MCF 10A (cell line): ENCODE results near the gene RALB. TPM values are rescaled to one million over a fixed set of nuclear protein-coding genes. Genes with fewer than 3 reads are reported as not detected.

Experiments used
- BruUV-seq: library from RNA; stranded (reverse); fragments of 400-500 nt; replicated peaks from 2 replicates; lab custom pipeline; 2021; lab: Mats Ljungman, UMichigan
- CTCF ChIA-PET: fragments of 300-600 bp; sonication (Branson Sonifier 250); formaldehyde crosslinking; extraction: SDS; loops from one replicate; lab custom pipeline; 2021; ENCODE audit warnings: antibody characterized with exemption, inconsistent platforms; lab: Yijun Ruan, JAX
- POLR2A ChIA-PET: fragments of 300-600, 350-650 bp; sonication (Branson Sonifier 250); formaldehyde crosslinking; extraction: SDS; loops from one replicate; lab custom pipeline; 2020; ENCODE audit warnings: antibody characterized with exemption, inconsistent platforms; lab: Yijun Ruan, JAX
- DNase-seq: peaks from one replicate; pipeline ENCODE4 v3.0.0-alpha.2; 2018; ENCODE audit not compliant: unreplicated experiment
- H3K27ac Mint-ChIP-seq: one replicate; pipeline ENCODE4 v1.8.0; 2022; ENCODE audit warnings: mild to moderate bottlenecking, low read depth, mixed read lengths; ENCODE audit not compliant: unreplicated experiment
- H3K27me3 Mint-ChIP-seq: one replicate; pipeline ENCODE4 v1.8.0; 2022; ENCODE audit warnings: mixed read lengths; ENCODE audit not compliant: insufficient read depth, unreplicated experiment
- H3K36me3 Mint-ChIP-seq: one replicate; pipeline ENCODE4 v1.8.0; 2022; ENCODE audit warnings: mild to moderate bottlenecking, moderate library complexity, mixed read lengths; ENCODE audit not compliant: insufficient read depth, unreplicated experiment
- H3K4me1 Mint-ChIP-seq: one replicate; pipeline ENCODE4 v1.8.0; 2022; ENCODE audit warnings: mixed read lengths; ENCODE audit not compliant: insufficient read depth, unreplicated experiment
- H3K4me3 Mint-ChIP-seq: one replicate; pipeline ENCODE4 v1.8.0; 2022; ENCODE audit warnings: mild to moderate bottlenecking, moderate library complexity, mixed read lengths; ENCODE audit not compliant: unreplicated experiment
- H3K9me3 Mint-ChIP-seq: one replicate; pipeline ENCODE4 v1.8.0; 2022; ENCODE audit warnings: mixed read lengths; ENCODE audit not compliant: unreplicated experiment
- intact Hi-C: fragments of 100-400 bp; cut with micrococcal nuclease; formaldehyde crosslinking; loops from 2 replicates; pipeline ENCODE4 v1.14.1; 2022
- total RNA-seq: library from RNA; stranded (reverse); gene quantifications from 2 replicates; pipeline ENCODE4 v1.2.3, GENCODE V29; 2022
- TF ChIP-seq, protein P1 (sequence below): fragments of 200-600 bp; IDR thresholded peaks from one replicate; pipeline ENCODE4 v1.8.0; 2022; ENCODE audit warnings: antibody characterized with exemption, mild to moderate bottlenecking; ENCODE audit not compliant: unreplicated experiment

The RALB gene
- total RNA-seq, 1 experiment from 2014 or later, result 37.4 TPM

DNA sequence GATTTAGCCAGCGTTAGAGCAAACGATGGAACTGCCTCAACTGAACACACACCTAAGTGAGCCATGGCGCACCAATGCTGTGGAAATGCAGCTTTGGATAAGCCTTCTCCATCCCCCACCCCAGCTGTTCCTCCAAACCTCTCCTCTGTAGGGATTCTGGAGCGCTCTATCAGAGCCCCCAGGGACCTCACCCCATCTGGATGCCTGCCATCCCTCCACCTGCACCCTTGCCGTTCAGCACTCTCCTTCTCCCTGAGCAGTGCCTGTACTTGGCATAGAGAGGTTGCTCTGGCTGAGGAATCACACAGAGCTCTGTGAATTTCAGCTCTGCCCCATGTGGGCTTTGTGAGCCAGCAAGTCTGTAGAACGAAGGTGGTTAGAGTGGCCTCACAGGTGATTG is 50.5 kb downstream of the RALB start:
- ChIA-PET CTCF (interaction anchor here (0.7 to 2.8 kb wide), 3 partner anchors 10 to 662 kb away, joined by 3 to 12 read pairs (median 11); no protein-coding TSS in a partner anchor), POLR2A (no interaction called here)
- no peaks in the 10 kb centered on the region for H3K9me3 Mint-ChIP-seq
- H3K27ac Mint-ChIP-seq, result no peak overlapping the region
- peaks cover 29% of the 10 kb centered on the region for H3K36me3 Mint-ChIP-seq
- TF ChIP-seq, protein P1, sequence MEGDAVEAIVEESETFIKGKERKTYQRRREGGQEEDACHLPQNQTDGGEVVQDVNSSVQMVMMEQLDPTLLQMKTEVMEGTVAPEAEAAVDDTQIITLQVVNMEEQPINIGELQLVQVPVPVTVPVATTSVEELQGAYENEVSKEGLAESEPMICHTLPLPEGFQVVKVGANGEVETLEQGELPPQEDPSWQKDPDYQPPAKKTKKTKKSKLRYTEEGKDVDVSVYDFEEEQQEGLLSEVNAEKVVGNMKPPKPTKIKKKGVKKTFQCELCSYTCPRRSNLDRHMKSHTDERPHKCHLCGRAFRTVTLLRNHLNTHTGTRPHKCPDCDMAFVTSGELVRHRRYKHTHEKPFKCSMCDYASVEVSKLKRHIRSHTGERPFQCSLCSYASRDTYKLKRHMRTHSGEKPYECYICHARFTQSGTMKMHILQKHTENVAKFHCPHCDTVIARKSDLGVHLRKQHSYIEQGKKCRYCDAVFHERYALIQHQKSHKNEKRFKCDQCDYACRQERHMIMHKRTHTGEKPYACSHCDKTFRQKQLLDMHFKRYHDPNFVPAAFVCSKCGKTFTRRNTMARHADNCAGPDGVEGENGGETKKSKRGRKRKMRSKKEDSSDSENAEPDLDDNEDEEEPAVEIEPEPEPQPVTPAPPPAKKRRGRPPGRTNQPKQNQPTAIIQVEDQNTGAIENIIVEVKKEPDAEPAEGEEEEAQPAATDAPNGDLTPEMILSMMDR, result no peak
- BruUV-seq, result no TSS peak
- H3K4me1 Mint-ChIP-seq, result no peaks in the 10 kb centered on the region
- intact Hi-C loops, result no loop called here
- H3K4me3 Mint-ChIP-seq, result no peak overlapping the region
- DNase-seq, result no peak
- no peaks in the 10 kb centered on the region for H3K27me3 Mint-ChIP-seq

DNA sequence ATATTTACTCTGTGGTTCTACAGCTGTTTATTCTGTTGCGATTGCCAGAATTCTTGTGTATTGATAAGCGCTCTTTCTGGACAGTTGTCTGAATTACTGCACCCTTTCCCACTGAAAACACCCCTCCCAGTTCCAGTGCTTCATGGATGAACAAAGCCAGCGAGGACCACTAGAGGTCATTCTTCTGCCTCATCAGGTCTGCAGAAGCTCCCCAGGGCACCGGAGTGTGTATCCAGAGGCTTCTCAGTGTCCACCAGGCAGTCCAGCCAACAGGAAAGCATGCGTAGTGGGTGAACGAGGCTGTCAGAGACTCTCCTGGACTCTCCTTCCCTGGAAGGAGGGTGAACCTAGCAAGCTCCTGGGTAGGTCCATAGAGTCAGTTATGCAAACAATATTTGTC is 52.6 kb downstream of the RALB start:
- intact Hi-C loops, result no loop called here
- CTCF ChIA-PET, result interaction anchor here (1.1 to 2.4 kb wide), 2 partner anchors 8 to 81 kb away, joined by 3 to 11 read pairs; no protein-coding TSS in a partner anchor
- Mint-ChIP-seq H3K27ac (no peak overlapping the region), H3K36me3 (peaks cover 22% of the 10 kb centered on the region), H3K4me1 (no peaks in the 10 kb centered on the region), H3K4me3 (no peak overlapping the region), H3K27me3 (no peaks in the 10 kb centered on the region), H3K9me3 (no peaks in the 10 kb centered on the region)
- POLR2A ChIA-PET, result interaction anchor here (1.5 kb wide), 1 partner anchor 48 kb away, joined by 5 read pairs; no protein-coding TSS in a partner anchor
- DNase-seq, result no peak
- no TSS peak for BruUV-seq
- TF ChIP-seq, protein P1, result no peak

DNA sequence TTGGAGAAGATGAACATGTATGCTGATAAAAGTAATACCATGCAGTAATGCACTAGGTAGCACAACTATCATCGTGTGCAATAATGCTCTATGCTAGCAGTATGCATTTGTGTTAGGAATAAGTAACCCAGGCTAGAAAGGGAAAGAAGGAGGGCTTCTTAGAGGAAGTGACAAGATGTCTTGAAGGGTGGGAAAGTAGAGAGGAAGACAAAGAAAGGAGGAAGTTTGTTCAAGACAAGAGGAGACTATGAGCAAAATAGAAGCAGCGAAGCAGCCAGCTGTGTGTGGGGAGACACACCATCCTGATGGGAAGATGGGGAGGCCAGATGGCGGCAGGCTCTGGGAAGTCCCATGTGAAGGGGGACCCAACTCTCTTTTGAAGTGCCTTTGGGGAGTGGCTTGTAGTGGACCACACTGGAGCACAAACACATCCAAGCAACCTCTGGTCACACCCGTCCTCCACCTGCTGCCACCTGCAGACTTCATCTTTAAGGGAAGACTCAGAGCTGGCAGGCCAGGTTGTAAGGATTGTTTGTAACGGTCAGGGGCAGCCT is 53.4 kb downstream of the RALB start:
- H3K9me3 Mint-ChIP-seq, result no peaks in the 10 kb centered on the region
- TF ChIP-seq, protein P1, result no peak
- DNase-seq, result no peak
- H3K4me1 Mint-ChIP-seq, result no peaks in the 10 kb centered on the region
- BruUV-seq, result no TSS peak
- H3K27ac Mint-ChIP-seq, result no peak overlapping the region
- POLR2A ChIA-PET, result interaction anchor here (1.5 kb wide), 1 partner anchor 48 kb away, joined by 5 read pairs; no protein-coding TSS in a partner anchor
- H3K4me3 Mint-ChIP-seq, result no peak overlapping the region
- H3K36me3 Mint-ChIP-seq, result peaks cover 15% of the 10 kb centered on the region
- intact Hi-C loops, result no loop called here
- H3K27me3 Mint-ChIP-seq, result no peaks in the 10 kb centered on the region
- CTCF ChIA-PET, result interaction anchor here (0.8 to 1.1 kb wide), 2 partner anchors 9 to 81 kb away, joined by 3 read pairs; no protein-coding TSS in a partner anchor

DNA sequence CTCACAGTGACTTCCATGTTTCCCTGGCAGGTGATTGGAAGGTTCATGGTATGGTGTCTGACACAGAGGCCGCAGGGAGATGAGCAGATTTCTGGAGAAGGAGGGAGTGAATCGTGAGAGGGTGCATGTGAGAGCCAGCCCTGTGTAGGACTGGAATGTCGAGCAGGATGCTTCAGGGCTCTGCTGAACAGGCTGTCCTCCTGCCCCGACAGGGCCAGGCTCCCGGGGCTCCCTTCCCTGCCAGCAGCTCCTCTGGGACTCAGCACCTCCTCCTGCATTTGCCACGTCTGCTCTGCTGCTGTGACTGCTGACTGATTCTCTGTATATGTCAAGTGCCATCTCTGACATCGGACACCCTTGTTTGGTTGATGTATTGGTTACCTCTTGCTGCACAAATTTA is 54.8 kb downstream of the RALB start:
- no TSS peak for BruUV-seq
- intact Hi-C loops, result no loop called here
- no peaks in the 10 kb centered on the region for H3K27me3 Mint-ChIP-seq
- ChIA-PET POLR2A (no interaction called here), CTCF (interaction anchor here (1.2 kb wide), 1 partner anchor 51 kb away, joined by 4 read pairs; no protein-coding TSS in a partner anchor)
- TF ChIP-seq, protein P1, result no peak
- no peak overlapping the region for H3K4me3 Mint-ChIP-seq
- DNase-seq, result no peak
- H3K27ac Mint-ChIP-seq, result no peak overlapping the region
- no peaks in the 10 kb centered on the region for H3K4me1 Mint-ChIP-seq
- peaks cover 7% of the 10 kb centered on the region for H3K36me3 Mint-ChIP-seq
- no peaks in the 10 kb centered on the region for H3K9me3 Mint-ChIP-seq
